NB4 (cell line): ENCODE results near the gene CTDNEP1.
A peak's percentile ranks its signal among the peaks of the same experiment; 100 is the strongest.

Experiments
- DNase-seq: peaks from one replicate; pipeline ENCODE4 v3.0.0; 2010; ENCODE audit warnings: low read depth
- H3K4me3 ChIP-seq: one replicate; pipeline ENCODE4 v1.5.1; 2011; ENCODE audit warnings: mild to moderate bottlenecking, low read depth, low read length, moderate library complexity
- MYC ChIP-seq: IDR thresholded peaks from 2 replicates; pipeline ENCODE4 v1.6.1; 2011; ENCODE audit warnings: low read depth, low read length
- POLR2A ChIP-seq: IDR thresholded peaks from 2 replicates; pipeline ENCODE4 v1.6.1; 2011; ENCODE audit warnings: mild to moderate bottlenecking; ENCODE audit not compliant: insufficient read length; ENCODE audit errors: extremely low read depth
- TF ChIP-seq, protein P1 (sequence below): IDR thresholded peaks from 2 replicates; pipeline ENCODE4 v1.6.1; 2011; ENCODE audit warnings: low read depth, low read length
- TF ChIP-seq, protein P2 (sequence below): IDR thresholded peaks from one replicate; pipeline ENCODE4 v1.5.1; 2012; ENCODE audit warnings: low read depth, low read length

Gene CTDNEP1

DNA sequence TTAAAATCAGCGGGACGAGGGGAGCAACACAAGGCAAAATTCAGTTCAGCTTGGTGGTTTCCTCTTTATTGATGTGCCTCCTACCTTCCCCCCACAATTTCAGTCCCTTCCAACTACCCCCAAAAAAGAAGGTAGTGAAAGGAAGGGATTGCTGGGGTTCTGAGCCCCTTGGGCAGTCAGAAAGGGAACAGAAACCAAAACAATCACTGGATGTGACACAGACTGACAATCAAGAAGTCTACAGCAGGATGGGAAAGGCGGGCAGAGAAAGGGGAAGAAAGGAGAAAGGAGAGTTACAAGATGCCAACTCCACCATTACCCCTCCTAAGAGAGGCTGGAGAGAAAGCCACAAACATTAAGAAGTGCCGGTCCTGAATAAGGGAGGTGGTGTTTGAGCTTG is 11.2 kb downstream of the CTDNEP1 start:
- DNase-seq = no peak
- peak overlapping the region; percentile 84 for H3K4me3 ChIP-seq
- TF ChIP-seq, protein P1, sequence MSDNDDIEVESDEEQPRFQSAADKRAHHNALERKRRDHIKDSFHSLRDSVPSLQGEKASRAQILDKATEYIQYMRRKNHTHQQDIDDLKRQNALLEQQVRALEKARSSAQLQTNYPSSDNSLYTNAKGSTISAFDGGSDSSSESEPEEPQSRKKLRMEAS = no peak
- TF ChIP-seq, protein P2, sequence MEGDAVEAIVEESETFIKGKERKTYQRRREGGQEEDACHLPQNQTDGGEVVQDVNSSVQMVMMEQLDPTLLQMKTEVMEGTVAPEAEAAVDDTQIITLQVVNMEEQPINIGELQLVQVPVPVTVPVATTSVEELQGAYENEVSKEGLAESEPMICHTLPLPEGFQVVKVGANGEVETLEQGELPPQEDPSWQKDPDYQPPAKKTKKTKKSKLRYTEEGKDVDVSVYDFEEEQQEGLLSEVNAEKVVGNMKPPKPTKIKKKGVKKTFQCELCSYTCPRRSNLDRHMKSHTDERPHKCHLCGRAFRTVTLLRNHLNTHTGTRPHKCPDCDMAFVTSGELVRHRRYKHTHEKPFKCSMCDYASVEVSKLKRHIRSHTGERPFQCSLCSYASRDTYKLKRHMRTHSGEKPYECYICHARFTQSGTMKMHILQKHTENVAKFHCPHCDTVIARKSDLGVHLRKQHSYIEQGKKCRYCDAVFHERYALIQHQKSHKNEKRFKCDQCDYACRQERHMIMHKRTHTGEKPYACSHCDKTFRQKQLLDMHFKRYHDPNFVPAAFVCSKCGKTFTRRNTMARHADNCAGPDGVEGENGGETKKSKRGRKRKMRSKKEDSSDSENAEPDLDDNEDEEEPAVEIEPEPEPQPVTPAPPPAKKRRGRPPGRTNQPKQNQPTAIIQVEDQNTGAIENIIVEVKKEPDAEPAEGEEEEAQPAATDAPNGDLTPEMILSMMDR = no peak
- no peak for TF ChIP-seq MYC
- no peak for TF ChIP-seq POLR2A

DNA sequence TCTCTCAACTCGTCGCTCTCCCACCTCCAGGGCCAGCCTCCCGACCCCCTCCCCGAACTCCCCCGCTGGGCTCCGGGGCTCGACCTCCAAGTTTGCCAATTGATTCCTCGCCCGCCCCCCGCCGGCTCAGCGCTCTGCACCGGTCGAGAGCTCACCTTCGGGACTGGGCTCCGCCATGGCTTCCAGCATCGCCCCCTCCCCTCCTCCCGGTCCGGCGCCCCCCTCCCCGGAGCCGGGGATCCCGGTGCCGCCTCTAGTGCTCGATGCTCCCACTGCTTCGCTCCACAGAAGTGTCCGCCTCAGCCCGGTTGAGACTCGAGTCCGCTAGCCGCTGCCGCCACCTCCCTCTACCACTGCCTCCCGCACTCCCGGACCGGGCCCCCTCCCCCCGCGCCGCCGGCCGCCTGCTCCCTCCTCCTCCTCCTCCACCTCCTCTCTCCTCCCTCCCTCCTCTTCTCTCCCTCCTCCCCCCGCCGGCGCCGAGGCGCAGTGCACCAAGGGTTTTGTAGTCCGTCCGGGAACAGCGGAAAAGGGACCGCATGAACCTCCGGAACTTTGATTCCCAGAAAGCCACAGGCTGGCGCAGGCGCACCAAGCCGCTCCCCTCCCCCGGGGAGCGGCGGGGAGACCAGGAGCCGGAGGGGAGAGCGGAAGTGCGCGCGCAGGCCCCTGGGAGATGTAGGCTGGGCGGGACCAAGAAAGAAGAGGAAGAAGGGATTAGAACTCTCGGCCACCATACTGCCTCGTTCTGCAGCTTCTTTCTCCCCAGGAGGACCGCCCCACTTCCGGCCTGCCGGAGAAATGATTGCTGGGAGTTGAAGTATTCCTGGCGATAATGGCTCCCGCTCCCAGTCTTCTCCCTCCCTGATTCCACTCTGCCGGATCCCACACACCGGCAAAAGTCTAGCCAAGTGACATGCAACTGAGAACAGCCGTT is 12.2 kb downstream of the CTDNEP1 start, which contains the start of gene PHF23:
PHF23 (minus strand) TSS at position 367 of the 937 bp plus-strand sequence; CDS start at position 189, 178 bp downstream.
- peak within 1 kb of the TSS; percentile 85 for H3K4me3 ChIP-seq
- TF ChIP-seq MYC = no peak
- TF ChIP-seq, protein P2 = no peak
- TF ChIP-seq POLR2A = no peak
- TF ChIP-seq, protein P1 = no peak
- peak; percentile 97 for DNase-seq

DNA sequence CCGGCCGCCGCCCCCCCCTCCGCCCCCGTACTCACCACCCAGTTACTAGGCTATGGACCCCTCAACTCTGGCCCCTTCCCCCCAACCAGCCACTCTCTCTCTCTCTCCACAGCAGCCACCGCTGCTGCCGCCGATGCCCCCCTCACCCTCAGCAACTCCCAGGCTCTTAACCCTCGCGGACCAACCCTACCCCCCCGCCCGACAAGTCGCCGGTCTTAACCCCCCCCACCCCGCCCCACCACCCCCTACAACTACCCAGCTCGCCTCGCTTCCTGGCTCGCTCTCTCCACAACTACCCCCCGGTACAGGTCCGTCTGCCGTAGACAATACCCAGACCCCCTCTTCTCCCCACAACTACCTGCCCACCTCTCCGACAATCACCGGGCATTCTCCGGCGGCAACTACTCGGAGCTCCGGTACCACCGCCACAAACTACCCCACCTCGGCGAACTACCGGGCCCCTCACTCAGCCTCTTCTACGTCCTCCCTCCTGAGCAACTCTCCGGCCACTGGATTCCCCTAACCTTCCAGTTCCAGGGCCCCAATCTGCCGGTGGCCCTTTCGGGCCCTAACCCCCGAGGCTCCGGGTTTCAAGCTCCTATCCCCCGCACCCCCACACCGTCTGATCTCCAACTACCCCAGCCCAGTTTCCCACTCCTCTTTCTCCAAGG is 13.0 kb downstream of the CTDNEP1 start:
- TF ChIP-seq, protein P2 = no peak
- TF ChIP-seq MYC (no peak), POLR2A (peak; percentile 11)
- TF ChIP-seq, protein P1 = no peak
- H3K4me3 ChIP-seq = peak overlapping the region; percentile 85
- peak; percentile 67 for DNase-seq

DNA sequence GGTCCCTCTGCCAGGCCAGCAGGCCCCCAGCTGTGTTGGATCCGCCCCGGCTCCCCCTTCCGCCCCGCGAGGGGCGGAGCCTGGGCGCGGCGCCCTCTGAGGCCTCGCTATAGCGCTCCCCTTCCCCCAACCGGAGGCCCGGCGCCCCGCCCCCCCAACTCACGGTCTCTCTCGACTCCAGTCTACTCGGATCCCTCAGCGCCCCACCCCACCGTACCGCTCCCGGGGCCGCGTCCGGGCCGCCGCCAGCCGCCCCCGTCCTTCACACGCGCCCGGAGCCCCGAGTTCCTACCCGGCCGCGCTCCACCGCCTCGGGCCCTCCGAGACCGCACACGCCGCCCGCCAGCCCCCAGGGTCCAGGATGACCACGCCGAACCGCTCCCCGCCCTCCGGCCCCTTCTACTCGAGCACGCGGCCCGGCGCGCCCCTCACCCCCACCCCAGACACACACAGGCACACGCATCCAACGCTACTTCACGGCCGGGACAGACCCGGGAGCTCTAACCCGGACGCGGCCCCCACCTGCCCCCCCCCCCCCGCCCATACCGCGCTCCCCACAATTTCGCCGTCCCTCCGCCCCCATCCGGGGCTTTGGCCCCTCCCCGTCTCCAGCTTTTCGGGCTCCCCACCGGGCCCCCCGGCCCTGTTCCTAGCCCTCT is 13.6 kb downstream of the CTDNEP1 start:
- peak overlapping the region; percentile 85 for H3K4me3 ChIP-seq
- peak; percentile 81 for DNase-seq
- no peak for TF ChIP-seq POLR2A
- no peak for TF ChIP-seq MYC
- TF ChIP-seq, protein P1 = no peak
- TF ChIP-seq, protein P2 = no peak

DNA sequence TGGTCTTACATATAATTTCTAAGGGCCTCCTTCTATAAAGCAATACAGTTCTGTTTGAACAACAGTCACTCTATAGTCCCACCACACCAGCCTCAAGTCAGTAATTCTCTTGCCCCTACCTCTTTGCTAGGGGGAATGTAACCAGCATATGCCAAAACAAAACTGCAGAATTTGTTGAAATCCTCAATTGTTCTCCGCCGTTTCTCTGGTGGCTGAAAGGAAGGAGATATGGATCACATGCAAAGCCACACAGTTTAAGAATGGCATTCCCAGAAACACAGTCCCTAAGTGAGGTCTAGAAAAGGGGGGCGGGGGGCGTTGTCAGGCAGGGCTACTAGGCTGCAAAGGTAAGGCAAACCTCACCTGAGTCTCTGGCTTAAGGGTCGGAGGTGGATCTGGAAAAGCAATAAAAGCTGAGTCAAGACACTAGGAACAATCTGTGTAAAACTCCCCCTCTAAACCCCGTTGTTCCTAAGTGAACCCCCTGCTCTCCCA is 14.2 kb downstream of the CTDNEP1 start:
- DNase-seq = no peak
- H3K4me3 ChIP-seq = peak overlapping the region; percentile 62
- TF ChIP-seq, protein P1 = no peak
- TF ChIP-seq, protein P2 = no peak
- TF ChIP-seq MYC = no peak
- no peak for TF ChIP-seq POLR2A
